ENCODE measurements around the gene SEPTIN8.

SEPTIN8 gene

DNA sequence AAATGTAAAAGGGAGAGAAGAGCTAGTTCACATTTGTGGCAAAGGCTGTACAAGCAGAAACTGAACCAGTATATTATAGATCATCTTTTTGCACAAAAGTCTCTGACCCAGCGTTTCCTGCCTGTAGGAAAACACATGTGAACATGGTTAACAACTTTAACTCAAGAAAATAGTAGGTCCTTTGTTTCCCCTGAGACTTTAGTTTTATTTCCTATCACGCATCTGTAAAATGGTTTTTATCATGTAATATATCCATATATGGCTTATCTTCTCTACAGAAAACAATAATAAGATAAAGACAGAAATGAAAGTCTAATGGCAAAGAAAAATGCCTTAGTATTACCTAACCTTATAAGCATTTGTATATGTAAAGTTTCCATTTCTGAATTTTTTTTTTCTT, 42.4 kb downstream of the SEPTIN8 start:
- H3K9me3 ChIP-seq (ENCODE audit: insufficient read depth, low read length): no peaks in the 10 kb centered on the region
- H3K27ac ChIP-seq (ENCODE audit: low read depth, low read length): no peak overlapping the region
- no peaks in the 10 kb centered on the region for H3K9me2 ChIP-seq (replicated peaks; ENCODE audit: insufficient read depth, low read length)
- H3K9ac ChIP-seq (ENCODE audit: low read length): no peak overlapping the region
- H3K79me2 ChIP-seq (ENCODE audit: insufficient read depth, low read length): no peaks in the 10 kb centered on the region
- H3K4me2 ChIP-seq (ENCODE audit: low read depth, low read length, poor library complexity, severe bottlenecking): no peak overlapping the region
- TF ChIP-seq CTCF (IDR thresholded peaks at IDR 0.05; ENCODE audit: insufficient read depth, low read length, poor library complexity, severe bottlenecking): no peak
- TF ChIP-seq EZH2phosphoT487 (conservative IDR thresholded peaks at IDR 0.05; ENCODE audit: low read length): no peak
- no peak overlapping the region for H3K4me3 ChIP-seq (ENCODE audit: insufficient read depth, low read length, poor library complexity, severe bottlenecking)
- H3K36me3 ChIP-seq (ENCODE audit: low read length): no peaks in the 10 kb centered on the region
- 0 out of 2 replicates have a peak, but pooled peaks cover 2% of the 10 kb centered on the region for H3F3A ChIP-seq (ENCODE audit: insufficient read depth)
- no peaks in the 10 kb centered on the region; the same call in 1 of the 2 replicates for H4K20me1 ChIP-seq (ENCODE audit: low read depth, low read length)
- H2AFZ ChIP-seq (ENCODE audit: low read depth, low read length, severe bottlenecking): no peak overlapping the region
- H3K27me3 ChIP-seq (ENCODE audit: low read length): no peaks in the 10 kb centered on the region

DNA sequence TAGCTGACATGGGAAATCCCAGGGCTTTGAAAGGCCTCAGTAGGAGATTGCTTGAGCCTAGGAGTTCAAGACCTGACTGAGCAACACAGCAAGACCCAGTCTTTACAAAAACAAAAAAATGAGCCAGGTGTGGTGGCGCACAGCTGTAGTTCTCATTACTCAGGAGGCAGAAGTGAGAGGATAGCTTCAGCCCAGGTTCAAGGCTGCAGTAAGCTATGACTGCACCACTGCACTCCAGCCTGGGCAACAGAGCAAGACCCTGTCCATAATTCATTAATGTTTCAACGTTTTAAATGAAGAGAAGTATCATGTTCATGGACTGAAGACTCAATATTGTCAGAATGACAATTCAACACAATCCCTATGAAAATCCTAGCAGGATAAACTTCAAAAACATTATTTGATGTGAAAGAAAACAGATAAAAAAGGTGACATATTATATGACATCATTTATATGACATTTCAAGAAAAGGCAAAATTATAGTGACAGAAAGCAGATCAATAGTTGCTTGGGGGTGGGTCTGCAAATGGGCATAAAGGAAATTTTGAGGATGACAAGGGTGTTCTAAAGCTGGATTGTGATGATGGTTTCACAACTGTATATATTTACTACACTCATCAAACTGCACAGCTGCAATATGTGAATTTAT, 43.4 kb downstream of the SEPTIN8 start:
- Histone ChIP-seq H3K27me3 (ENCODE audit: low read length) (no peaks in the 10 kb centered on the region), H3K9me3 (ENCODE audit: insufficient read depth, low read length) (no peaks in the 10 kb centered on the region)

GRCh38 chr5:132729896-132730295, 47.1 kb downstream of the SEPTIN8 start:
- Histone ChIP-seq H3K36me3 (ENCODE audit: low read length) (0 out of 2 replicates have a peak, but pooled peaks cover 4% of the 10 kb centered on the region), H4K20me1 (ENCODE audit: low read depth, low read length) (no peaks in the 10 kb centered on the region), H3K9ac (ENCODE audit: low read length) (no peak overlapping the region), H3K9me2 (replicated peaks; ENCODE audit: insufficient read depth, low read length) (no peaks in the 10 kb centered on the region), H3K79me2 (ENCODE audit: insufficient read depth, low read length) (no peaks in the 10 kb centered on the region), H3K27me3 (ENCODE audit: low read length) (no peaks in the 10 kb centered on the region), H3K4me2 (ENCODE audit: low read depth, low read length, poor library complexity, severe bottlenecking) (no peak overlapping the region), H2AFZ (ENCODE audit: low read depth, low read length, severe bottlenecking) (no peak overlapping the region), H3K4me3 (ENCODE audit: insufficient read depth, low read length, poor library complexity, severe bottlenecking) (no peak overlapping the region), H3K9me3 (ENCODE audit: insufficient read depth, low read length) (no peaks in the 10 kb centered on the region), H3K27ac (ENCODE audit: low read depth, low read length) (no peak overlapping the region), H3F3A (ENCODE audit: insufficient read depth) (0 out of 2 replicates have a peak, but pooled peaks cover 7% of the 10 kb centered on the region)
- TF ChIP-seq CTCF (IDR thresholded peaks at IDR 0.05; ENCODE audit: insufficient read depth, low read length, poor library complexity, severe bottlenecking): no peak
- TF ChIP-seq EZH2phosphoT487 (conservative IDR thresholded peaks at IDR 0.05; ENCODE audit: low read length): no peak

More for the DNA sequence above, 43.4 kb downstream of the SEPTIN8 start:
- H3F3A ChIP-seq (ENCODE audit: insufficient read depth): 0 out of 2 replicates have a peak, but pooled peaks cover 7% of the 10 kb centered on the region
- no peak overlapping the region for H2AFZ ChIP-seq (ENCODE audit: low read depth, low read length, severe bottlenecking)
- no peak overlapping the region for H3K27ac ChIP-seq (ENCODE audit: low read depth, low read length)
- no peak overlapping the region for H3K4me3 ChIP-seq (ENCODE audit: insufficient read depth, low read length, poor library complexity, severe bottlenecking)
- no peak overlapping the region for H3K4me2 ChIP-seq (ENCODE audit: low read depth, low read length, poor library complexity, severe bottlenecking)
- H3K9ac ChIP-seq (ENCODE audit: low read length): no peak overlapping the region
- TF ChIP-seq EZH2phosphoT487 (conservative IDR thresholded peaks at IDR 0.05; ENCODE audit: low read length) (no peak), CTCF (IDR thresholded peaks at IDR 0.05; ENCODE audit: insufficient read depth, low read length, poor library complexity, severe bottlenecking) (no peak)
- no peaks in the 10 kb centered on the region for H3K36me3 ChIP-seq (ENCODE audit: low read length)
- H4K20me1 ChIP-seq (ENCODE audit: low read depth, low read length): no peaks in the 10 kb centered on the region; the same call in 1 of the 2 replicates
- no peaks in the 10 kb centered on the region for H3K9me2 ChIP-seq (replicated peaks; ENCODE audit: insufficient read depth, low read length)
- H3K79me2 ChIP-seq (ENCODE audit: insufficient read depth, low read length): no peaks in the 10 kb centered on the region
